Suprapubic skin (tissue), 4 donors: ENCODE measurements around the gene ACP6. TPM values are rescaled to one million over a fixed set of nuclear protein-coding genes. Genes with fewer than 3 reads are reported as not detected.
"Not testable (repeated sequence)": the region's sequence is repeated elsewhere in the genome, so short reads cannot be mapped to it uniquely, and the experiment has no call there.

ENCODE experiments used
- DNase-seq, 2 donors: peaks; one replicate each; pipeline ENCODE4 v3.0.0-alpha.2; 2019; ENCODE audit warnings: low spot score in 2 of 2
- H3K27ac ChIP-seq: fragments of 200-600 bp; sonication (generic); one replicate; pipeline ENCODE4 v1.5.1; 2019
- H3K27me3 ChIP-seq: fragments of 200-600 bp; sonication (generic); one replicate; pipeline ENCODE4 v1.5.1; 2019
- H3K36me3 ChIP-seq: fragments of 200-600 bp; sonication (generic); one replicate; pipeline ENCODE4 v1.5.1; 2019
- H3K4me1 ChIP-seq: fragments of 200-600 bp; sonication (generic); one replicate; pipeline ENCODE4 v1.5.1; 2019
- H3K4me3 ChIP-seq: fragments of 200-600 bp; sonication (generic); one replicate; pipeline ENCODE4 v1.5.1; 2019; ENCODE audit warnings: mild to moderate bottlenecking
- H3K9me3 ChIP-seq: fragments of 200-600 bp; sonication (generic); one replicate; pipeline ENCODE4 v1.5.1; 2019
- EP300 ChIP-seq: sonication (generic); formaldehyde crosslinking; IDR thresholded peaks from one replicate; pipeline ENCODE4 v1.6.1; 2017; ENCODE audit warnings: antibody characterized with exemption
- POLR2A ChIP-seq, 2 donors: fragments of 450-650 bp; IDR thresholded peaks; one replicate each; pipeline ENCODE4 v1.6.1; 2017; ENCODE audit warnings: antibody characterized with exemption in 2 of 2, mild to moderate bottlenecking in 2 of 2, moderate library complexity in 2 of 2
- POLR2AphosphoS5 ChIP-seq, 3 donors: sonication (generic); formaldehyde crosslinking; IDR thresholded peaks; one replicate each; pipeline ENCODE4 v1.6.1; 2017; ENCODE audit warnings: antibody characterized with exemption in 3 of 3
- WGBS: methylation state at CpG from one replicate; pipeline ENCODE4 v1.1.5; 2018; 5-methylcytosine and 5-hydroxymethylcytosine counted together
- total RNA-seq, 4 donors: library from RNA; depleted of rRNA; stranded (reverse); fragments of >200 nt; gene quantifications; one replicate each; pipeline ENCODE4 v1.1.0, GENCODE V29; 2016
- TF ChIP-seq, protein P1 (sequence below), 2 donors: fragments of 200-600 bp in 1 of 2; fragments of 450-650 bp in 1 of 2; sonication (generic) in 1 of 2; IDR thresholded peaks; one replicate each; pipeline ENCODE4 v1.5.1; 2016 to 2019; ENCODE audit warnings: antibody characterized with exemption in 2 of 2, mild to moderate bottlenecking in 1 of 2, moderate library complexity in 1 of 2

The ACP6 gene
- total RNA-seq, 4 donors from 2014 or later, result 10.4 to 46.2 (median 19.3) TPM

DNA sequence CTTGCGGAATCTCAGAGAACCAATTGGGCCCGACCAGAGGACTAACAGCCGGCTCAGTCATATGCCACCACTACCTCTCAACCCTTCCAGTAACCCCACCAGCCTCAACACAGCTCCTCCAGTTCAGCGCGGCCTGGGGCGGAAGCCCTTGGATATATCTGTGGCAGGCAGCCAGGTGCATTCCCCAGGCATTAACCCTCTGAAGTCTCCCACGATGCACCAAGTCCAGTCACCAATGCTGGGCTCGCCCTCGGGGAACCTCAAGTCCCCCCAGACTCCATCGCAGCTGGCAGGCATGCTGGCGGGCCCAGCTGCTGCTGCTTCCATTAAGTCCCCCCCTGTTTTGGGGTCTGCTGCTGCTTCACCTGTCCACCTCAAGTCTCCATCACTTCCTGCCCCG is 49.8 kb downstream of the ACP6 start:
- H3K4me3 ChIP-seq, result no peak overlapping the region
- no peaks in the 10 kb centered on the region for H3K9me3 ChIP-seq
- TF ChIP-seq POLR2A (IDR thresholded peaks at IDR 0.05) (no peak), EP300 (no peak), POLR2AphosphoS5 (IDR thresholded peaks at IDR 0.05) (no peak)
- TF ChIP-seq, protein P1, sequence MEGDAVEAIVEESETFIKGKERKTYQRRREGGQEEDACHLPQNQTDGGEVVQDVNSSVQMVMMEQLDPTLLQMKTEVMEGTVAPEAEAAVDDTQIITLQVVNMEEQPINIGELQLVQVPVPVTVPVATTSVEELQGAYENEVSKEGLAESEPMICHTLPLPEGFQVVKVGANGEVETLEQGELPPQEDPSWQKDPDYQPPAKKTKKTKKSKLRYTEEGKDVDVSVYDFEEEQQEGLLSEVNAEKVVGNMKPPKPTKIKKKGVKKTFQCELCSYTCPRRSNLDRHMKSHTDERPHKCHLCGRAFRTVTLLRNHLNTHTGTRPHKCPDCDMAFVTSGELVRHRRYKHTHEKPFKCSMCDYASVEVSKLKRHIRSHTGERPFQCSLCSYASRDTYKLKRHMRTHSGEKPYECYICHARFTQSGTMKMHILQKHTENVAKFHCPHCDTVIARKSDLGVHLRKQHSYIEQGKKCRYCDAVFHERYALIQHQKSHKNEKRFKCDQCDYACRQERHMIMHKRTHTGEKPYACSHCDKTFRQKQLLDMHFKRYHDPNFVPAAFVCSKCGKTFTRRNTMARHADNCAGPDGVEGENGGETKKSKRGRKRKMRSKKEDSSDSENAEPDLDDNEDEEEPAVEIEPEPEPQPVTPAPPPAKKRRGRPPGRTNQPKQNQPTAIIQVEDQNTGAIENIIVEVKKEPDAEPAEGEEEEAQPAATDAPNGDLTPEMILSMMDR (IDR thresholded peaks at IDR 0.05), result no peak
- no peaks in the 10 kb centered on the region for H3K27me3 ChIP-seq
- 81% methylated on average over 9 of the region's 12 CpGs for WGBS
- no peaks in the 10 kb centered on the region for H3K4me1 ChIP-seq
- DNase-seq, result no peak
- H3K27ac ChIP-seq, result no peak overlapping the region
- peaks cover 77% of the 10 kb centered on the region for H3K36me3 ChIP-seq

DNA sequence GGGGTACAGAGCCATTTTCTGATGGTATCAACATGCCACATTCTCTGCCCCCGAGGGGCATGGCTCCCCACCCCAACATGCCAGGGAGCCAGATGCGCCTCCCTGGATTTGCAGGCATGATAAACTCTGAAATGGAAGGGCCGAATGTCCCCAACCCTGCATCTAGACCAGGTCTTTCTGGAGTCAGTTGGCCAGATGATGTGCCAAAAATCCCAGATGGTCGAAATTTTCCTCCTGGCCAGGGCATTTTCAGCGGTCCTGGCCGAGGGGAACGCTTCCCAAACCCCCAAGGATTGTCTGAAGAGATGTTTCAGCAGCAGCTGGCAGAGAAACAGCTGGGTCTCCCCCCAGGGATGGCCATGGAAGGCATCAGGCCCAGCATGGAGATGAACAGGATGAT is 50.6 kb downstream of the ACP6 start:
- no peak for DNase-seq
- Histone ChIP-seq H3K27me3 (no peaks in the 10 kb centered on the region), H3K4me3 (no peak overlapping the region), H3K9me3 (no peaks in the 10 kb centered on the region), H3K4me1 (no peaks in the 10 kb centered on the region), H3K27ac (no peak overlapping the region), H3K36me3 (peaks cover 82% of the 10 kb centered on the region)
- TF ChIP-seq, protein P1 (IDR thresholded peaks at IDR 0.05), result no peak
- 100% methylated on average over 5 of the region's 7 CpGs for WGBS

DNA sequence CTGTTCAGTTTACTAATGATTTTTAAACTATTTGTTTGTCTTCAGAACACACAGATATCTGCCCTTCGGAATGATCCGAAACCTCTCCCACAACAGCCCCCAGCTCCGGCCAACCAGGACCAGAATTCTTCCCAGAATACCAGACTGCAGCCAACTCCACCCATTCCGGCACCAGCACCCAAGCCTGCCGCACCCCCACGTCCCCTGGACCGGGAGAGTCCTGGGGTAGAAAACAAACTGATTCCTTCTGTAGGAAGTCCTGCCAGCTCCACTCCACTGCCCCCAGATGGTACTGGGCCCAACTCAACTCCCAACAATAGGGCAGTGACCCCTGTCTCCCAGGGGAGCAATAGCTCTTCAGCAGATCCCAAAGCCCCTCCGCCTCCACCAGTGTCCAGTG is 51.6 kb downstream of the ACP6 start:
- TF ChIP-seq, protein P1 (IDR thresholded peaks at IDR 0.05), result no peak
- TF ChIP-seq POLR2A (IDR thresholded peaks at IDR 0.05), result no peak
- no peak for TF ChIP-seq EP300
- TF ChIP-seq POLR2AphosphoS5 (IDR thresholded peaks at IDR 0.05), result no peak

DNA sequence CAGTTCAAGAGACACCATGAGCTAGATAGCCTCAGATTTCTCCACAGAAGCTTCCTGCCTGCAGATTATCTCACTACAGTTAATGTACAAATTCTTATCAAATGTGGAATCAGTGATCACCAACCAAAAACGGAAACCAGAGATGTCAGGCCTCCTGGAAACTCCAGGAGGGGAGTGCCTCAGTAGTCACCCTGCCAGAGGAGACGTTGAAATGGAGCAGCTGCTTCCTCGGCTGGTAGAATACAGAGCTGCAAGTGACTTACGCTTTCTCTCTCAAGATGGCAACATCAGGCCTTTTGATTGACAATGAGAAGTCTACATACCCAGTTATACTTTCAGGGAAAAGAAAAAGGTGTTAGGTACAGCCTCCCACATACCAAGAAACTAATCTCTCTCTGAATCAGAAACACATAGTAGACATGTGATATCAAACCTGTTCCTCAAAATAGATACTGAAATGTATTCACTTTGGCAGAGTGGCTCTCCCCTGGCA is 52.2 kb downstream of the ACP6 start:
- WGBS, result 57% methylated on average over 4 of the region's 4 CpGs
- Histone ChIP-seq H3K4me1 (peaks cover 3% of the 10 kb centered on the region), H3K27ac (no peak overlapping the region), H3K27me3 (no peaks in the 10 kb centered on the region), H3K9me3 (no peaks in the 10 kb centered on the region), H3K4me3 (no peak overlapping the region), H3K36me3 (peaks cover 80% of the 10 kb centered on the region)
- DNase-seq, result no peak
- TF ChIP-seq POLR2A (IDR thresholded peaks at IDR 0.05) (no peak), EP300 (no peak), POLR2AphosphoS5 (IDR thresholded peaks at IDR 0.05) (no peak)

More for the DNA sequence above, 51.6 kb downstream of the ACP6 start:
- Histone ChIP-seq H3K27ac (no peak overlapping the region), H3K9me3 (no peaks in the 10 kb centered on the region), H3K4me3 (no peak overlapping the region), H3K36me3 (peaks cover 77% of the 10 kb centered on the region), H3K27me3 (no peaks in the 10 kb centered on the region), H3K4me1 (no peaks in the 10 kb centered on the region)
- DNase-seq, result no peak
- WGBS, result 61% methylated on average over 7 of the region's 8 CpGs

DNA sequence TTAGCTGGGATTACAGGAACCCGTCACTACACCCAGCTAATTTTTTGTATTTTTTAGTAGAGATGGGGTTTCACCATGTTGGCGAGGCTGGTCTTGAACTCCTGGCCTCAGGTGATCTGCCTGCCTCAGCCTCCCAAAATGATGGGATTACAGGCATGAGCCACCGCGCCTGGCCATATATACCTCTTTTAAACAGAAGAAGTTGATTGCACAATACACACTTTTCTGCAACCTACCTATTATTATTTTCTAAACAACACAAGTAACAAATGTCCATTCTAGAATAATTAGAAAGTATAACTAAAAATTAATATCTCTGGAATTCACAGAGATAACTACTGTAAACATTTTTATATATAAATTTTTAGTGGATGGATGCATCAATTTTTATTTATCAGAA is 55.4 kb downstream of the ACP6 start:
- H3K9me3 ChIP-seq, H3K27ac ChIP-seq, H3K4me3 ChIP-seq, H3K4me1 ChIP-seq, H3K27me3 ChIP-seq, DNase-seq: not testable (repeated sequence)
- 96% methylated on average over 4 of the region's 4 CpGs for WGBS
- H3K36me3 ChIP-seq, result peaks cover 71% of the 10 kb centered on the region

DNA sequence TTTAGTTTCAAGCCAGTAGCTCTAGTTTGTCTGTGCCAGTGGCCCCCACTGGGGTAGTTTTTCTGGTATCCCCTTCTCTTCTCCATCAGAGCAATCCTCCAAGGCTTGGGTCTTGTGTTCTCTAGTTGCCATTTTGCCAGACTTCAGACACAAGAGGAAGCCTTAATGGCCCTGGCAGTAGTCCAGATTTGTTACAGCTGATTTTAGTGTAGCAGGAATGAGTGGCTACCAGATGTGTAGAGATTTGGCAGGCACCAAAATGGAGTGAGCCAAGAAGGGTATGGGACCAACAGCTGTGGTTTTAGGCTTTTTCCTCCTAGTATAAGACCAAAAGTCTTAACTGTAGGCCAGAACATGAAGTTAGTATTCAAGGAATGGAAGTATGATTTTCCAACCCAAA is 56.8 kb downstream of the ACP6 start:
- no peak for TF ChIP-seq POLR2AphosphoS5 (IDR thresholded peaks at IDR 0.05)
- TF ChIP-seq, protein P1 (IDR thresholded peaks at IDR 0.05), result no peak
- TF ChIP-seq EP300, result no peak
- TF ChIP-seq POLR2A (IDR thresholded peaks at IDR 0.05), result no peak
- Histone ChIP-seq H3K27me3 (no peaks in the 10 kb centered on the region), H3K4me1 (peaks cover 3% of the 10 kb centered on the region), H3K36me3 (peaks cover 56% of the 10 kb centered on the region), H3K9me3 (no peaks in the 10 kb centered on the region), H3K27ac (no peak overlapping the region), H3K4me3 (no peak overlapping the region)
- no peak for DNase-seq
